HepG2 (cell line): ENCODE results near the gene STAM.

Experiments used
- CTCF ChIP-seq: sonication (generic); formaldehyde crosslinking; IDR thresholded peaks from 2 replicates; pipeline ENCODE4 v1.5.0; 2020; ENCODE audit warnings: mild to moderate bottlenecking, missing genetic modification reagents, moderate library complexity
- EZH2 ChIP-seq: conservative IDR thresholded peaks from 2 replicates; pipeline ENCODE4 v1.6.1; 2012; ENCODE audit warnings: mild to moderate bottlenecking, low read depth, low read length, moderate library complexity

- no peak for TF ChIP-seq CTCF (CRISPR knock-in tag)
- TF ChIP-seq EZH2: no peak
These were observed 604 bp upstream of the STAM start for GRCh38 chr10:17643339-17643754.
